GM12878 (cell line): Measurements from ENCODE around the gene ARHGAP9. TPM values are rescaled to one million over a fixed set of nuclear protein-coding genes. Genes with fewer than 3 reads are reported as not detected.

Experiments
- ATAC-seq: fragments of 200-7000 bp; cut with Tn5 transposase; 3 replicates; pipeline ENCODE4 v1.9.1; 2020; ENCODE audit warnings: mild to moderate bottlenecking, moderate library complexity
- BruUV-seq: library from RNA; stranded (reverse); fragments of 400-500 nt; replicated peaks from 2 replicates; lab custom pipeline; 2021; lab: Mats Ljungman, UMichigan
- CTCF ChIA-PET: fragments of 300-600 bp; sonication (Branson Sonifier 250); formaldehyde crosslinking; extraction: SDS; loops from one replicate; lab custom pipeline; 2021; ENCODE audit warnings: inconsistent platforms; lab: Yijun Ruan, JAX
- POLR2A ChIA-PET: fragments of 350-600 bp; formaldehyde crosslinking; extraction: SDS; loops from one replicate; lab custom pipeline; 2021; ENCODE audit warnings: inconsistent platforms; lab: Charles Lee
- RAD21 ChIA-PET: fragments of 300-600 bp; sonication (Branson Sonifier 250); formaldehyde crosslinking; loops from one replicate; lab custom pipeline; 2023; ENCODE audit warnings: antibody characterized with exemption; ENCODE audit not compliant: unreplicated experiment; lab: Charles Lee
- SMC1A ChIA-PET: fragments of 300-600 bp; sonication (Branson Sonifier 250); formaldehyde crosslinking; loops from one replicate; lab custom pipeline; 2023; ENCODE audit not compliant: unreplicated experiment, uncharacterized antibody; lab: Charles Lee
- DNase-seq: peaks from one replicate; pipeline ENCODE4 v3.0.0-alpha.2; 2011; ENCODE audit warnings: low read depth, low spot score
- FAIRE-seq: peaks from 3 replicates; lab custom pipeline; 2011; peaks lifted over from hg19 to GRCh38; lab: Jason Lieb, UNC
- H2AFZ ChIP-seq: 2 replicates; pipeline ENCODE4 v1.6.0; 2011; ENCODE audit warnings: low read depth, low read length, control low read depth; ENCODE audit not compliant: control insufficient read depth
- H3K27ac ChIP-seq: 2 replicates; pipeline ENCODE4 v1.5.1; 2011; ENCODE audit warnings: control low read depth; ENCODE audit not compliant: control insufficient read depth, insufficient read depth
- H3K27me3 ChIP-seq, 2 experiments: replicated peaks in 1 of 2; 2 replicates each; pipeline versions ENCODE4 v1.6.0 to v1.6.1; 2011; ENCODE audit warnings: low read length in 1 of 2; ENCODE audit not compliant: control insufficient read depth in 2 of 2, insufficient read depth in 2 of 2
- H3K36me3 ChIP-seq, 2 experiments: 2 replicates each; pipeline ENCODE4 v1.5.1; 2011; ENCODE audit warnings: low read length in 1 of 2; ENCODE audit not compliant: control insufficient read depth in 2 of 2, insufficient read depth in 2 of 2
- H3K4me1 ChIP-seq: 2 replicates; pipeline ENCODE4 v1.6.1; 2011; ENCODE audit warnings: mild to moderate bottlenecking, low read length, moderate library complexity, mixed read lengths; ENCODE audit not compliant: control insufficient read depth, insufficient read depth
- H3K4me2 ChIP-seq: 2 replicates; pipeline ENCODE4 v1.6.0; 2011; ENCODE audit warnings: control low read depth; ENCODE audit not compliant: control insufficient read depth, insufficient read depth
- H3K4me3 ChIP-seq: fragments of 200-600 bp; sonication (generic); 2 replicates; pipeline ENCODE4 v1.5.1; 2016
- H3K79me2 ChIP-seq: 2 replicates; pipeline ENCODE4 v1.6.0; 2011; ENCODE audit warnings: low read length; ENCODE audit not compliant: control insufficient read depth, insufficient read depth
- H3K9ac ChIP-seq: 2 replicates; pipeline ENCODE4 v1.8.0; 2011; ENCODE audit warnings: low read length, control low read depth, mixed read lengths; ENCODE audit not compliant: control insufficient read depth, insufficient read depth
- H3K9me3 ChIP-seq: replicated peaks from 3 replicates; pipeline ENCODE4 v1.5.1; 2011; ENCODE audit warnings: mild to moderate bottlenecking, low read length; ENCODE audit not compliant: control insufficient read depth, insufficient read depth
- H4K20me1 ChIP-seq: 2 replicates; pipeline ENCODE4 v1.6.0; 2011; ENCODE audit not compliant: control insufficient read depth, insufficient read depth
- ATF2 ChIP-seq: IDR thresholded peaks from 2 replicates; pipeline ENCODE4 v1.6.1; 2012; ENCODE audit warnings: low read length, inconsistent platforms
- ATF7 ChIP-seq: fragments of 450-650 bp; IDR thresholded peaks from 2 replicates; pipeline ENCODE4 v1.6.1; 2016; ENCODE audit warnings: low read depth, mild to moderate bottlenecking
- CHD4 ChIP-seq: fragments of 200-600 bp; sonication (generic); IDR thresholded peaks from 2 replicates; pipeline ENCODE4 v1.6.1; 2016; ENCODE audit warnings: mild to moderate bottlenecking
- ESRRA ChIP-seq: IDR thresholded peaks from 2 replicates; pipeline ENCODE4 v1.6.1; 2012; ENCODE audit warnings: mild to moderate bottlenecking, low read length, improper control_type of control experiment
- EZH2 ChIP-seq: IDR thresholded peaks from 2 replicates; pipeline ENCODE4 v1.6.1; 2012; ENCODE audit warnings: low read depth, mild to moderate bottlenecking, control low read depth, inconsistent platforms, low read length, borderline replicate concordance; ENCODE audit not compliant: control insufficient read depth
- IRF4 ChIP-seq: IDR thresholded peaks from 2 replicates; pipeline ENCODE4 v1.6.1; 2011; ENCODE audit warnings: low read depth, low read length
- KAT2A ChIP-seq: conservative IDR thresholded peaks from 2 replicates; pipeline ENCODE4 v1.6.1; 2011; ENCODE audit warnings: low read depth, low read length; ENCODE audit not compliant: control insufficient read depth
- KDM1A ChIP-seq: fragments of 200-600 bp; sonication (generic); IDR thresholded peaks from 2 replicates; pipeline ENCODE4 v1.6.1; 2016; ENCODE audit warnings: borderline replicate concordance
- MYB ChIP-seq: fragments of 150-350 bp; IDR thresholded peaks from 2 replicates; pipeline ENCODE4 v1.6.1; 2014; ENCODE audit warnings: mild to moderate bottlenecking, low read depth, low read length, borderline replicate concordance
- NFYA ChIP-seq: IDR thresholded peaks from 2 replicates; pipeline ENCODE4 v1.6.1; 2011; ENCODE audit warnings: low read depth, mild to moderate bottlenecking, low read length, improper control_type of control experiment, borderline replicate concordance
- PAX8 ChIP-seq: fragments of 450-650 bp; IDR thresholded peaks from 2 replicates; pipeline ENCODE4 v1.6.1; 2017; ENCODE audit warnings: mild to moderate bottlenecking, moderate library complexity
- POLR2AphosphoS2 ChIP-seq: IDR thresholded peaks from 2 replicates; pipeline ENCODE4 v1.6.1; 2011; ENCODE audit warnings: low read depth, mild to moderate bottlenecking, low read length, improper control_type of control experiment, moderate library complexity
- SUZ12 ChIP-seq: fragments of 200-600 bp; sonication (generic); IDR thresholded peaks from one replicate; pipeline ENCODE4 v1.6.1; 2018; ENCODE audit warnings: antibody characterized with exemption, mild to moderate bottlenecking; ENCODE audit not compliant: unreplicated experiment
- ZNF622 ChIP-seq: fragments of 450-650 bp; IDR thresholded peaks from 2 replicates; pipeline ENCODE4 v1.6.1; 2017; ENCODE audit warnings: mild to moderate bottlenecking, inconsistent platforms
- whole genome bisulfite sequencing: methylation state at CpG from one replicate; pipeline ENCODE4 v1.1.6; 2016; ENCODE audit warnings: low lambda C conversion rate; ENCODE audit not compliant: insufficient replicate concordance, insufficient coverage; ENCODE audit errors: missing lambda C conversion rate; 5-methylcytosine and 5-hydroxymethylcytosine counted together
- in situ Hi-C: fragments of 300-500 bp; cut with MboI; formaldehyde crosslinking; loops from 9 replicates; pipeline ENCODE4 v1.14.3; 2018; ENCODE audit warnings: mixed read lengths
- intact Hi-C: fragments of 100-400 bp; cut with micrococcal nuclease; formaldehyde crosslinking; loops from one replicate; pipeline ENCODE4 v1.14.2; 2022; ENCODE audit not compliant: unreplicated experiment
- polyA plus RNA-seq, 11 experiments: library from polyadenylated mRNA; depleted of rRNA in 4 of 11; unstranded in 6 of 11; stranded (reverse) in 5 of 11; fragments of >200 nt; fragmentation: Nextera tagmentation in 4 of 11; fragmentation: Illumina TruSeq in 1 of 11; extraction: Ambion mirVana in 4 of 11; extraction: Trizol in 1 of 11; gene quantifications; 1 replicate in 1 of 11; 2 replicates in 10 of 11; pipeline versions ENCODE4 v1.2.1 to v1.2.3, GENCODE V29; 2011 to 2016; ENCODE audit warnings: inconsistent platforms in 2 of 11, missing spikeins in 2 of 11, low read depth in 1 of 11
- total RNA-seq, 4 experiments: library from RNA; depleted of rRNA in 3 of 4; stranded (reverse); fragments of >200 nt in 3 of 4; fragmentation: Illumina TruSeq in 1 of 4; extraction: Trizol in 1 of 4; gene quantifications; 2 replicates each; pipeline versions ENCODE4 v1.2.1 to v1.2.3, GENCODE V29; 2013 to 2021
- TF ChIP-seq, protein P1 (sequence below): IDR thresholded peaks from 2 replicates; pipeline ENCODE4 v1.6.1; 2012; ENCODE audit warnings: low read depth, low read length, improper control_type of control experiment
- TF ChIP-seq, protein P2 (sequence below): fragments of 450-650 bp; IDR thresholded peaks from 2 replicates; pipeline ENCODE4 v1.6.1; 2017; ENCODE audit warnings: mild to moderate bottlenecking, low read depth, inconsistent platforms; ENCODE audit not compliant: poor library complexity, severe bottlenecking
- TF ChIP-seq, protein P3 (sequence below): fragments of 450-650 bp; conservative IDR thresholded peaks from 2 replicates; pipeline ENCODE4 v1.6.1; 2017; ENCODE audit warnings: mild to moderate bottlenecking, moderate library complexity

The ARHGAP9 gene
- total and polyA plus RNA-seq, 10 of the 15 experiments (the other 5 are each of a cell fraction or from before 2014, with no cell fraction given), result 19.5 to 102 (median 76.8) TPM

DNA sequence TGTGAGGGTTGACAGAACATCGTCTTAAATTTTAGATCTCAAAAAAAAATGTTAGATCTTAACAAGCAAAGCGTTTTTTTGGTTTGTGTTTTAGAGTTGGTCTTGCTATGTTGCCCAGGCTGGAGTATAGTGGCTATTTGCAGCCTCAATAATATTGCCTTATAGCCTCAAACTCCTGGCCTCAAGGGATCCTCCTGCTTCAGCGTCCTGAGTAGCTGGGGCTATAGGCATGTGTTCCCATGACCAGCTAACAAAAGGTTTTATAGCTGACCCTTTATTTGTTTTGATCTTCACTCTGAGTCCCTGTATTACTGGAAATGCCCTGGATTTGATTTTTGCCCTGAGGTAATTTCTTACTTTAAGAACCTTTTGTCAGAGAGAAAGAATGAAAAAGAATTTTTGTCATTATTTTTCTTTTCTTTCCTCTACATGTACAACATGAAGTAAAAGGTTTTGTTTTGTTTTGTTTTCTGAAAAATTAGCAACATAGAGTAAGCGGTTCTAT, 39.9 kb downstream of the ARHGAP9 start:
- BruUV-seq, result no TSS peak
- no peak overlapping the region for H3K27ac ChIP-seq
- intact Hi-C loops, result no loop called here
- no peaks in the 10 kb centered on the region for H4K20me1 ChIP-seq
- no peaks in the 10 kb centered on the region for H3K36me3 ChIP-seq
- in situ Hi-C loops, result no loop called here
- no peak overlapping the region for H3K9ac ChIP-seq
- POLR2A ChIA-PET, result interaction anchor here (0.8 kb wide), 1 partner anchor 13 kb away, joined by 3 read pairs; no protein-coding TSS in a partner anchor
- 54% methylated on average over 4 of the region's 4 CpGs for WGBS
- no peak for ATAC-seq
- no peaks in the 10 kb centered on the region; the same call in 1 of the 3 replicates for H3K9me3 ChIP-seq
- H3K4me2 ChIP-seq, result no peak overlapping the region
- CTCF ChIA-PET, result no interaction called here
- no peak for DNase-seq
- no peaks in the 10 kb centered on the region for H3K79me2 ChIP-seq
- TF ChIP-seq SUZ12 (no peak), ATF2 (no peak), IRF4 (no peak), MYB (no peak), PAX8 (no peak), EZH2 (no peak), ESRRA (no peak), ZNF622 (no peak), ATF7 (no peak), POLR2AphosphoS2 (no peak), KAT2A (no peak), CHD4 (no peak), KDM1A (no peak), NFYA (no peak)
- TF ChIP-seq, protein P1, sequence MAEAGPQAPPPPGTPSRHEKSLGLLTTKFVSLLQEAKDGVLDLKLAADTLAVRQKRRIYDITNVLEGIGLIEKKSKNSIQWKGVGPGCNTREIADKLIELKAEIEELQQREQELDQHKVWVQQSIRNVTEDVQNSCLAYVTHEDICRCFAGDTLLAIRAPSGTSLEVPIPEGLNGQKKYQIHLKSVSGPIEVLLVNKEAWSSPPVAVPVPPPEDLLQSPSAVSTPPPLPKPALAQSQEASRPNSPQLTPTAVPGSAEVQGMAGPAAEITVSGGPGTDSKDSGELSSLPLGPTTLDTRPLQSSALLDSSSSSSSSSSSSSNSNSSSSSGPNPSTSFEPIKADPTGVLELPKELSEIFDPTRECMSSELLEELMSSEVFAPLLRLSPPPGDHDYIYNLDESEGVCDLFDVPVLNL, result no peak
- TF ChIP-seq, protein P2, sequence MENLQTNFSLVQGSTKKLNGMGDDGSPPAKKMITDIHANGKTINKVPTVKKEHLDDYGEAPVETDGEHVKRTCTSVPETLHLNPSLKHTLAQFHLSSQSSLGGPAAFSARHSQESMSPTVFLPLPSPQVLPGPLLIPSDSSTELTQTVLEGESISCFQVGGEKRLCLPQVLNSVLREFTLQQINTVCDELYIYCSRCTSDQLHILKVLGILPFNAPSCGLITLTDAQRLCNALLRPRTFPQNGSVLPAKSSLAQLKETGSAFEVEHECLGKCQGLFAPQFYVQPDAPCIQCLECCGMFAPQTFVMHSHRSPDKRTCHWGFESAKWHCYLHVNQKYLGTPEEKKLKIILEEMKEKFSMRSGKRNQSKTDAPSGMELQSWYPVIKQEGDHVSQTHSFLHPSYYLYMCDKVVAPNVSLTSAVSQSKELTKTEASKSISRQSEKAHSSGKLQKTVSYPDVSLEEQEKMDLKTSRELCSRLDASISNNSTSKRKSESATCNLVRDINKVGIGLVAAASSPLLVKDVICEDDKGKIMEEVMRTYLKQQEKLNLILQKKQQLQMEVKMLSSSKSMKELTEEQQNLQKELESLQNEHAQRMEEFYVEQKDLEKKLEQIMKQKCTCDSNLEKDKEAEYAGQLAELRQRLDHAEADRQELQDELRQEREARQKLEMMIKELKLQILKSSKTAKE, result no peak
- TF ChIP-seq, protein P3, sequence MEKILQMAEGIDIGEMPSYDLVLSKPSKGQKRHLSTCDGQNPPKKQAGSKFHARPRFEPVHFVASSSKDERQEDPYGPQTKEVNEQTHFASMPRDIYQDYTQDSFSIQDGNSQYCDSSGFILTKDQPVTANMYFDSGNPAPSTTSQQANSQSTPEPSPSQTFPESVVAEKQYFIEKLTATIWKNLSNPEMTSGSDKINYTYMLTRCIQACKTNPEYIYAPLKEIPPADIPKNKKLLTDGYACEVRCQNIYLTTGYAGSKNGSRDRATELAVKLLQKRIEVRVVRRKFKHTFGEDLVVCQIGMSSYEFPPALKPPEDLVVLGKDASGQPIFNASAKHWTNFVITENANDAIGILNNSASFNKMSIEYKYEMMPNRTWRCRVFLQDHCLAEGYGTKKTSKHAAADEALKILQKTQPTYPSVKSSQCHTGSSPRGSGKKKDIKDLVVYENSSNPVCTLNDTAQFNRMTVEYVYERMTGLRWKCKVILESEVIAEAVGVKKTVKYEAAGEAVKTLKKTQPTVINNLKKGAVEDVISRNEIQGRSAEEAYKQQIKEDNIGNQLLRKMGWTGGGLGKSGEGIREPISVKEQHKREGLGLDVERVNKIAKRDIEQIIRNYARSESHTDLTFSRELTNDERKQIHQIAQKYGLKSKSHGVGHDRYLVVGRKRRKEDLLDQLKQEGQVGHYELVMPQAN, result no peak
- no peak overlapping the region for H3K4me3 ChIP-seq
- FAIRE-seq, result no peak
- no peaks in the 10 kb centered on the region for H3K4me1 ChIP-seq
- H3K27me3 ChIP-seq, result no peaks in the 10 kb centered on the region
- SMC1A ChIA-PET, result no interaction called here
- no peak overlapping the region for H2AFZ ChIP-seq
- RAD21 ChIA-PET, result no interaction called here
